HG03460 (cell line): Measurements from ENCODE around the gene DTX3.
"Not testable (repeated sequence)": the region's sequence is repeated elsewhere in the genome, so short reads cannot be mapped to it uniquely, and the experiment has no call there.

Experiments
- ATAC-seq: cut with Tn5 transposase; IDR thresholded peaks from one replicate; pipeline ENCODE4 v1.9.1; 2021; ENCODE audit not compliant: unreplicated experiment

The DTX3 gene

DNA sequence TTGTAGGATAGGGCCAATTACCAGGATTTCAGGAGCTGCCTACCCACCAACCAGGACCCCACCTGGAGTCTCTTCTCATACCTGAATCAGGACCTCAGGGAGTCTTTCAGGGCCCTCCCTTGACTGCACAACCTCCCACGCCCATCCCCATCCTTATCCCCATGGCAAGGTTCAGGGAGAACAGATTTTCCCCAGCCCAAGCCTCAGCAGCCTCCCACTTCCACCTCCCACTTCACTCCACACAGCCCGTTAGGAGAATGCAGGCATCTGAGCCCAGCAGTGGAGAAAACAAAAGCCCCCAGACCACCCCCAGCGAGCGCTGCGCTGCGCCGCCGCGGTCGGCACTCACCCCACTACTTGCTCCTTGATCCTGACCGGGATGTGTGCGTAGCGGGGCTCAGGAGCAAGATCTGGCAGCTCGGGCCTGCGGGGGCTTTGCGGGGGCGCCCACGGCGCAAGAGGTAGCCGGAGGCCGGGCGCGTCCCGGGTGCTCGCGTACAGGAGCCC lies 27.0 kb downstream of the DTX3 start:
- no peak for ATAC-seq

DNA sequence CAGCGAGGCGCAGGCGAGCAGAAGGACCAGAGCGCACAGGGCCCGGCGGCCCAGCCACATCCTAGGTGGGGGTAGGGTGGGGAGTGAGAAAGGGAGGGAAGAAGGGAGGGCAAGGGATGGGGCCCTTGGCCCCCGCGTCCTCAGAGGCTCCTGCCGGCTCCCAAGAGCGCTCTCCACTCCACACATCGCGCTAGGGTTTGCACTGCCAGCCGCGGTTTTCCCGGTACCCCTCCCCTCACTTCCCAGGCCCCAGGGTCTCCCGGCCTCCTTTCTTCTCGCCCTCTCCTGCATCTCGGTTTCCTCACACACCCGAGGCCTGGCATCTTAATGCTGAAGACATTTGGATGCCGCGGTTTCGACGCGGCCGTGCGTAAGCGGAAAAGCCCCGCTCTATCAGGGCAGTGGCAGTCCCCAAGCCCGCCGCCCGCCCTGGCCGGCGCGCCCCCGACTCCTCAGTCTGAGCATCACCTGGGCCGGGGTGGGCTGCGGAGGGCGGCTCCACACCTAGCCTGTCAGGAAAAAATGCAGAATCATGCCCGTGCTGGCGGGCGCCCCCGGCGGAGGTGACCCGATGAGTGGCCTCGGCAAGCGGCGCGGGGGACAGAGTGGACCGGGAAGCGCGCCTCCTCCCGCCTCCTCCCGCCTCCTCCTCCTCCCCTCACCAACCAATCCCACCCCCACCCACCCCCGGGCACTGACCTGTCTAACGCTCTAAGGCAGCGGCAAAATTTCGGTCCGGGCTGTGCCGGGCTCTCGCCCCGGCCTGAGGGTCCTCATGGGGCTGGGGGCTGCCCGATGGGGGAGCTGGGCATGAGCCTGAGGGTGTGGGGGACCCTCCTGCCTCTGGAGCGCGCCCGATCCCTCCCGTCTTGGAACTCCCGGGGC lies 27.7 kb downstream of the DTX3 start:
- no peak for ATAC-seq

DNA sequence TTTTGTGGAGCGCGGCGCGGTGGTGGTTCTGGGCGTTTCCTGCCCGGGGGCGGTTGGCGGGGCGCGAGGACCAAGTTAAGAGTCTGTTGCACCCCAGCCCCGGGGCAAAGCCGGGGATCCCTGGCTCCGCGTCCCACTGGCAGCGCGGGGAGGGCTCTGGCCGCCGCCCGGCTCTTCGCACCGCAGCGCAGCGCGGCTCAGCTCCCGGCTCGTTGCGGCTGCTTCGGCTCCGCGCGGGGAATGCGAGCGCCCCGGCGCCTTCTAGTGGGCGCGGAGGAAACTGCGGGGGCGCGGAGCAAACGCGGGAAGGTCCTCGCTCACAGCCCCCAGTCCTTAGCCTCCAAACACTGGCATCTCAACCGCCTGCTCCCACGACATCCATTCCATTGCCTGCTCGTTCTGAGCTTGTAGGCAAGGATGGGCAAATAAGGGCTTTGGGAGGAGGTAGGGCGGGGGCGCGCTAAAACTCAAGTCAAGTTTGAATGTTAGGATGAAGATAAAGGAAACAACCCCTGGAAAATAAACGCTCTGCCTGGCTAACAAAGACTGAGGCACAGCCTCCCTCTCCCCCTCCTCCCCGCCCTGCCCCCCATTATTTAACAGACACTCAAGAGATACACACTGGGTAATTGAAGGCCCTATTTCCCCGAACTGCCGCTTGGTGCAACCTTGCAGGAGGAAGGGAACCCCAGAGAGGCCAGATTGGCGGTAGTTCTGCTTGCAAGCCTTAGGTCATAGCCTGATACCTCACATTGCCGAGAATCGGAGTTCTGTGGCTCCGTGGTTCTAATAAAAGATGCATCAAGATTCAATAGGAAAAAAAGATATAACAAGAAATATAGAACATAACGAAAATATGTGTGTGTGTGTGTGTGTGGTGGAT lies 28.6 kb downstream of the DTX3 start, which contains the start of gene B4GALNT1:
Gene B4GALNT1 (minus strand): TSS at position 244 of the 883 bp plus-strand sequence. CDS start 1,069 bp downstream, outside the sequence.
- peak; percentile 79 for ATAC-seq

DNA sequence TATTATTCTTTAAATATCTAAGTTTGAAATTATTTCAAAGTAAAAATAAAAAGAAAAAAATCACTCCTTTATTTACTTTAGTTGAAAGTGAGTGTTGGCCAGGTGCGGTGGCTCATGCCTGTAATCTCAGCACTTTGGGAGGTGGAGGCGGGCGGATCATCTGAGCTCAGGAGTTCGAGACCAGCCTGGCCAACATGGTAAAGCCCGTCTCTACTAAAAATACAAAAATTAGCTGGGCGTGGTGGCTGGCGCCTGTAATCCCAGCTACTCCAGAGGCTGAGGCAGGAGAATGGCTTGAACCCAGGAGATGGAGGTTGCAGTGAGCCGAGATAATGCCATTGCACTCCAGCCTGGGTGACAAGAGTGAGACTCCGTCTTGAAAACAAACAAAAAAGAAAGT lies 32.1 kb downstream of the DTX3 start:
- not testable (repeated sequence) for ATAC-seq

DNA sequence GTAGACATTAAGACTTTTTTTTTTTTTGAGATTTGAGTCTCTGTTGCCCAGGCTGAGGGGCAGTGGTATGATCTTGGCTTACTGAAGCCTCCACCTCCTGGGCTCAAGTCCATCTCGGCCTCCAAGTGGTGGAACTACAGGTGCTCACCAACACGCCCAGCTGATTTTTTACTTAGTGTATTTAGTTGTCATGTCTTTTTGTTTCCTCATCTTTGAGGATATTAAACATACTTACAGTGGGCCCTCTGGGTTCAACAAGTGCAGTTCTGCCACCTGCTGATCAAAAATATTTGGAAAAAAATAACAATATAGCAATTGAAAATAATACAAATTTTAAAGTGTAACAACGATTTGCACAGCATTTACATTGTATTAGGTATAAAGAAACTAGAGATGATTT lies 32.7 kb downstream of the DTX3 start:
- no peak for ATAC-seq

DNA sequence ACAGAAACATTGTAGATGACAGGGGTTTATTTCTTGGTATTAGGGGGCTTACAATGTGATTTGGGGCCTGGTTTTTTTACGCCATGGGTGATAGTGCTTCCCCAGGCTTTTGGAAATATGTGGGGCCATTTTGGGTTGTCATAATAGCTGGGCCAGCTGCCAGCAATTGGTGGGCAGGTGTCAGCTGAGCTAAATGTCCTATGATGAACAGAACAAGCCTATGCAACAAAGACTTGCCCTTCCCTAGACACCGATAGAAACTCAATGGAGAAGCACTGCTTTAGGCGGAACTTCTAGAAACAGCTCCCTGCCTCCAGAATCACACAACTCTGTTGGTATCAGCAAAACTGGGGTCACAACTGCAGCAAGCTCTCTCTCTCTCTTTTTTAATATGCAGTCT lies 33.5 kb downstream of the DTX3 start:
- ATAC-seq = no peak

DNA sequence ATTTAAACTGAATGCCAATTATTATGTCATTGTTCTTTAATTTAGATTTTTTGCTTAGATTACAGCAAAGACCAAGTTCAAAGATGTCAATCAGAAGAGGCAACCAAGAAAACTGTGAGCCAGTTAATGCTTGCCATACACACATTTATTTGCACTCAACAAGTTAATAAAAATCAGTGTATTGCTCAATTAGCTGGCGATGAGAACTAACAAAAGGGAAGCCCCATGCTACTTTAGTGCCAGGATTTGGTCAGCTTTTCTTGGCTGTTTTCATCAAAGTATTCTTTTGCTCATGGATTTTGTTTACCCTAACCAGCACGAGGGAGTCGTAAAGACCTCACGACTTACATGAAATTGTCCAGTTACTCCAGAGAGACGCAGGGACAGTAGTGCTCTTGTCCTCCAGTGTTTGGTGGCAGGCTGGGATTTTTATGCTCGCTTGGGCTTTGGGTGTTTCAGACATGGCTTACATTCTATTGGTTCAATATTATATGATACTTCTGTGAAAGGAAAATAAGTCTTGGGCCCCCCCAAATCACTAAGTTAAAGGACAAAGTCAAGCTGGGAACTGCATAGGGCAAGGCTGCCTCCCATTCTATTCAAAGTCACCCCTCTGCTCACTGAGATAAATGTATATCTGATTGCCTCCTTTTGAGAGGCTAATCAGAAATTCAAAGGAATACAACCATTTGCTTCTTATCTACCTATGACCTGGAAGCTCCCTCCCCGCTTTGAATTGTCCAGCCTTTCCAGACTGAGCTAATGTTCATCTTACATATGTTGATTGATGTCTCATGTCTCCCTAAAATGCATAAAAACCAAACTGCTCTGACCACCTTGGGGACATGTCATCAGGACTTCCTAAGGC lies 35.8 kb downstream of the DTX3 start:
- no peak for ATAC-seq

DNA sequence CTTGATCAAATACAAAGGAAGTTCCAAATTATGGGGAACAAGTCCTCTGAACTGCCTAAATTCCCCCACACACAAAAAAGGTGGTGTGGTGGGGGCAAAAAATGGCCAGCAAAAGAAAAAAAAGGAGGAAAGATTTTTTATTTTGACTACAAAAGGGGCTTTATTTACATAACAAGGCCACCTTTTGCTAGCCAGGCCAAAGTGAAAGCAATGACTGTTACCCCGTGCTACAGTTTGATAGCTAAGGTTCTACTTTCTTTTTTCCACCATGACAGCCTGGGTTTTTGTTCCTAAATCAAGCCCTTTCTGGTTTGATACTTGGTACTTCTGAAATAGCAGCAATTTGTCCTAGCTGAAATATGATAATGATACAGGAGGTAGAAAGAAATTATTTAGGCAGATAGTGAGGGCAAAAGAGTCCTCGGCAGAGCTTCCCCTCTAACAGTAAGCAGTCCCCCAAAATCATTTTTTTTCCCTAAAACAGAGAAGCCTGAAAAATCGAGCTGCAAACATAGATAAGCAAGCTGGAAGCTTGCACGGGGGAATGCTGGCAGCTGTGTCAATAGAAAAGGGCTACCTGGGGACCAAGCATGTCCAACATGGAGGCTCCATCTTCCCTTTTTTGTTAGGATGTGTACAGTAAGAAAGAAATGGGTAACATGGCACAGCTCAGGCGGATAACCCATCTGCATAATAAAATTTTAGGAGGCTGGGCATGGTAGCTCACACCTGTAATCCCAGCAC lies 37.2 kb downstream of the DTX3 start:
- no peak for ATAC-seq

DNA sequence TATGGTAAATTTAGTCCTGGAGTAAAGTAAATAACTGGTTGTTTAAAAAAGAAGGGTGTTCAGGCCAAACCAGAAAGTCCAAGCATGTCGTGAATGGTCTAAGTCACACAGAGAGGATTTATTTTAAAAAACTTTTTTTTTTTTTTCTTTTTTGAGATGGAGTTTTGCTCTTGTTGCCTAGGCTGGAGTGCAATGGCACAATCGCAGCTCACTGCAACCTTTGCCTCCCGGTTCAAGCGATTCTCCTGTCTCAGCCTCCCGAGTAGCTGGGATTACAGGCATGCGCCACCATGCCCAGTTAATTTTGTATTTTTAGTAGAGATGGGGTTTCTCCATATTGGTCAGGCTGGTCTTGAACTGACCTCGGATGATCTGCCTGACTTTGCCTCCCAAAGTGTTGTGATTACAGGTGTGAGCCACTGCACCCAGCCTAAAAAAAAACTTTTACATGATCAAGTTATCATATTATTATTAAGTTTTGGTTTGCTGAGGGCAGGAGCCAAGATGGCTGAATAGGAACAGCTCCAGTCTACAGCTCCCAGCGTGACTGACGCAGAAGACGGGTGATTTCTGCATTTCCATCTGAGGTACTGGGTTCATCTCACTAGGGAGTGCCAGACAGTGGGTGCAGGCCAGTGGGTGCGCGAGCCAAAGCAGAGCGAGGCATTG lies 41.5 kb downstream of the DTX3 start:
- not testable (repeated sequence) for ATAC-seq

DNA sequence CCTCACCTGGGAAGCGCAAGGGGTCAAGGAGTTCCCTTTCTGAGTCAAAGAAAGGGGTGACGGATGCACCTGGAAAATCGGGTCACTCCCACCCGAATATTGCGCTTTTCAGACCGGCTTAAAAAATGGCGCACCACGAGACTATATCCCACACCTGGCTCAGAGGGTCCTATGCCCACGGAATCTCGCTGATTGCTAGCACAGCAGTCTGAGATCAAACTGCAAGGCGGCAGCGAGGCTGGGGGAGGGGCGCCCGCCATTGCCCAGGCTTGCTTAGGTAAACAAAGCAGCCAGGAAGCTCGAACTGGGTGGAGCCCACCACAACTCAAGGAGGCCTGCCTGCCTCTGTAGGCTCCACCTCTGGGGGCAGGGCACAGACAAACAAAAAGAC lies 42.0 kb downstream of the DTX3 start:
- ATAC-seq = not testable (repeated sequence)

DNA sequence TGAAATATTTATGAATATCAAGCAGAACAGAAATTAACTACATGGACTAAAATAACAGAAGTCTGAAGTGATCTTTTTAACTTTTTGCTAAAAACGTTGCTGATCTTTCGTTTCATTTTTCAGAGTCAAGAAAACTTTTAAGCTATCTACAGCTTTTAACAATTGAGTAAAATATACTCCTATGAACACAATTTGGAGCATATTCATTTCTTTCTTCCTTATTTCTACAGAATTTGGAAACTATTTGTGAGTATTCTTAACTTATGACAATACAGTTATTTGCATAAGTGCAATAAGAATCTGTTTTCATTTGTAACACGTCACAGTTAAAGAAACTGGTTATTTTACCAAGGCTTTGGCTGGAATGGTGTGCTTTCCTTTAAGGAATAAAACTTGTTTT lies 49.4 kb downstream of the DTX3 start:
- ATAC-seq = no peak

DNA sequence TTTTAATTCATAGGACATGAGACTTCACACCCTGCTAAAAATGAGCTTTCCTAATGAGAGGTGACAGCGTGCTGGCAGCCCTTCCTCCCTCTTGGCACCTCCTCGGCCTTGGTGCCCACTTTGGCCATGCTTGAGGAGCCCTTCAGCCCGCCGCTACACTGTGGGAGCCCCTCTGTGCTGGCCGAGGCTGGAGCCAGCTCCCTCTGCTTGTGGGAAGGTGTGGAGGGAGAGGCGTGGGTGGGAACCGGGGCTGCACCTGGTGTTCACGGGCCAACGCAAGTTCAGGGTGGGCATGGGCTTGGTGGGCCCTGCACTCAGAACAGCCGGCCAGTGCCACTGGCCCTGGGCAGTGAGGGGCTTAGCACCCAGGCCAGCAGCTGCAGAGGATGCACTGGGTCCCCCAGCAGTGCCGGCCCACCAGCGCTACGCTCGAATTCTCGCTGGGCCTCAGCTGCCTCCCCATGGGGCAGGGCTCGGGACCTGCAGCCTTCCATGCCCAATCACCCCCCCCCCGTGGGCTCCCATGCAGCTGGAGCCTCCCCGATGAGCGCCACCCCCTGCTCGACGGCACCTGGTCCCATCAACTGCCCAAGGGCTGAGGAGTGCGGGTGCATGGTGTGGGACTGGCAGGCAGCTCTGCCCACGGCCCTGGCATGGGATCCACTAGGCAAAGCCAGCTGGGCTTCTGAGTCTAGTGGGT lies 51.1 kb downstream of the DTX3 start:
- ATAC-seq = no peak

DNA sequence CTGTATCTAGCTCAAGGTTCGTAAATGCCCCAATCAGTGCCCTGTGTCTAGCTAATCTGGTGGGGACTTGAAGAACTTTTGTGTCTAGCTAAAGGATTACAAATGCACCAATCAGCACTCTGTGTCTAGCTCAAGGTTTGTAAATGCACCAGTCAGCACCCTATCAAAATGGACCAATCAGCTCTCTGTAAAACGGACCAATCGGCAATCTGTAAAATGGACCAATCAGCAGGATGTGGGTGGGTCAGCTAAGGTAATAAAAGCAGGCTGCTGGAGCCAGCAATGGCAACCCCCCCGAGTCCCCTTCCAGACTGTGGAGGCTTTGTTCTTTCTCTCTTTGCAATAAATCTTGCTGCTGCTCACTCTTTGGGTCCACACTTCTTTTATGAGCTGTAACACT lies 51.8 kb downstream of the DTX3 start:
- ATAC-seq = not testable (repeated sequence)

DNA sequence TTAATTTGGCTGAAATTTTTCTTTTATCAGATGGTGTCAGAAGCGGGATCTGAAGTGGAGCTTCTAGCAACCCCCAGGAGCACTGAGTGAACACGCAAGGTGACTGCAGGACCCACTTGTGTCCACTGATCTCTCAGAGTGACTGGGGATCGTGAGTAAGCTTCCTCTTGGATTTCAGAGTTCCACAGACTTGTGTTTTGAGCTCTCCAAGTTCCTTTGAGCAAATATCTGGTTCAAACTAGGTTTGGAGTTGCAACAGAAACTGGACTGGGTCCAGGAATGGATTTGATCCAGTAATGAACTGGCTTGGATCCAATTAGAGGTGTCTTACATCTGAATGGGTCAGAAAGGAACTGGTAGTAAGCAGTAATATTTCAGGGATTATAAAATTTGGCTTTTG lies 53.1 kb downstream of the DTX3 start:
- ATAC-seq = no peak

DNA sequence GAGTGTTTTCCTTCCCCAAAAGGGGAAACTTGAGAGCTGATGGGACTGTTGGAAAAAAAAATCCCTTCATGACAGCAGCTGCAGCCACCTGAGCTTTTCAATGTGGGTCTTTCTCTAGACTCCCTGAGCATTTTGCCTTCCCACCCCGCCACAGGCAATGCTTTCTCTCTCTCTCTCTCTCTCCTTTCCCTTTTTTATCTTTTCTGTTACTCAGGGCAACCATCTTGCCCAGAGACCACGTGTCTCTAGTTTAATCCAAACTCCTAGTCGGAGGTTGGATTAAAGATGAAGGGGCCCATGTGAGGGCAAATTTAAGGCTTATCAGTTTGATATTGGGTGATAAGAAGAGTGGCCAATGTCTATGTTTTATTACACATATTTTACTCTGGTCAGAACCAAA lies 54.3 kb downstream of the DTX3 start:
- ATAC-seq = no peak
